HG03066 (cell line): ENCODE data around the gene LSAMP.
"Not testable (repeated sequence)": the region's sequence is repeated elsewhere in the genome, so short reads cannot be mapped to it uniquely, and the experiment has no call there.

Source experiments
- ATAC-seq: cut with Tn5 transposase; IDR thresholded peaks from one replicate; pipeline ENCODE4 v1.9.1; 2021; ENCODE audit warnings: low read depth; ENCODE audit not compliant: unreplicated experiment

The LSAMP gene

GRCh38 chr3:115862099-115862498 is 583.2 kb downstream of the LSAMP start:
- no peak for ATAC-seq

- ATAC-seq: no peak
These were observed 584.0 kb downstream of the LSAMP start for GRCh38 chr3:115861166-115861733.

- no peak for ATAC-seq
These were observed 584.5 kb downstream of the LSAMP start for GRCh38 chr3:115860766-115861165.

- no peak for ATAC-seq
These were observed 586.1 kb downstream of the LSAMP start for GRCh38 chr3:115859002-115859807.

- ATAC-seq: no peak
These were observed 587.7 kb downstream of the LSAMP start for GRCh38 chr3:115857518-115858136.

GRCh38 chr3:115855911-115856310 is 589.4 kb downstream of the LSAMP start:
- no peak for ATAC-seq

GRCh38 chr3:115853104-115853503 is 592.2 kb downstream of the LSAMP start:
- no peak for ATAC-seq

GRCh38 chr3:115852278-115852677 is 593.0 kb downstream of the LSAMP start:
- ATAC-seq: no peak

- ATAC-seq: no peak
These were observed 593.7 kb downstream of the LSAMP start for GRCh38 chr3:115851571-115851970.

- no peak for ATAC-seq
These were observed 596.6 kb downstream of the LSAMP start for GRCh38 chr3:115848641-115849040.

- no peak for ATAC-seq
These were observed 599.3 kb downstream of the LSAMP start for GRCh38 chr3:115845986-115846385.

- not testable (repeated sequence) for ATAC-seq
These were observed 600.6 kb downstream of the LSAMP start for GRCh38 chr3:115844729-115845128.

- no peak for ATAC-seq
These were observed 602.1 kb downstream of the LSAMP start for GRCh38 chr3:115843206-115843605.

- no peak for ATAC-seq
These were observed 606.0 kb downstream of the LSAMP start for GRCh38 chr3:115839246-115839645.

GRCh38 chr3:115838786-115839185 is 606.5 kb downstream of the LSAMP start:
- ATAC-seq: no peak

- no peak for ATAC-seq
These were observed 608.3 kb downstream of the LSAMP start for GRCh38 chr3:115836944-115837343.

- ATAC-seq: no peak
These were observed 609.3 kb downstream of the LSAMP start for GRCh38 chr3:115835946-115836345.

GRCh38 chr3:115834068-115834467 is 611.2 kb downstream of the LSAMP start:
- ATAC-seq: no peak

- ATAC-seq: no peak
These were observed 612.2 kb downstream of the LSAMP start for GRCh38 chr3:115833074-115833473.

- ATAC-seq: no peak
These were observed 613.0 kb downstream of the LSAMP start for GRCh38 chr3:115832265-115832664.

GRCh38 chr3:115831864-115832263 is 613.4 kb downstream of the LSAMP start:
- ATAC-seq: no peak
